ENCODE results near the gene MEGF11. TPM values are rescaled to one million over a fixed set of nuclear protein-coding genes. Genes with fewer than 3 reads are reported as not detected.

Gene MEGF11
- total RNA-seq, 1 experiment from 2014 or later = 2.3 TPM

DNA sequence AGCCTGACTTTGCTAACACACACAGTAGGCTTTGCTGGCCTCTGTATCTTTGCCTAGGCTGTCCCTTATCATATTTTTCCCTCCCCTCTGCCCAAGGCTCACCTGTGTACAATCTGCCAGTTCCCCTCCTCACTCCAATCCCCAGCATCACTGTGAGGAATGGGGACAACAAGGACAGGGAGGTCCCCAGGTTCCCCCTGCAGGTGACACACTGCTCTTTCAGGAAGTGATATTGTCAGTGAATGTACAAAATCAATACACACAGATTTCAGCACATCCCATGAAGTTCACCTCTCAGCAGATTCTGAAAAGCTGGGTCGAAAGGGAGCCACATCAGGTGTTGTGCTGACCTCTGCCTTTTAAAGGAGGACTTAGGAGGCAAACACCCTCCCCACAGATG lies 206.8 kb downstream of the MEGF11 start:
- Histone ChIP-seq H4K20me1 (ENCODE audit: insufficient read depth) (no peaks in the 10 kb centered on the region), H2AFZ (ENCODE audit: low read depth, low read length, poor library complexity, severe bottlenecking) (no peak overlapping the region), H3K9me3 (ENCODE audit: control insufficient read depth in 1 of 2, insufficient read depth in 1 of 2, low read depth in 1 of 2, low read length in 2 of 2) (no peaks in the 10 kb centered on the region), H3K9me2 (ENCODE audit: insufficient read depth) (no peaks in the 10 kb centered on the region), H3K9ac (ENCODE audit: low read length) (no peak overlapping the region), H3K4me3 (replicated peaks in 1 of 2; ENCODE audit: low read depth in 1 of 2, low read length in 2 of 2) (no peak overlapping the region), H3K27me3 (ENCODE audit: insufficient read depth, low read length) (no peaks in the 10 kb centered on the region), H3K4me2 (ENCODE audit: low read length) (no peak overlapping the region), H3K27ac (ENCODE audit: low read depth, low read length) (no peak overlapping the region), H3K4me1 (ENCODE audit: control insufficient read depth in 1 of 2, insufficient read depth in 2 of 2, low read length in 2 of 2) (no peaks in the 10 kb centered on the region), H3K36me3 (ENCODE audit: control insufficient read depth in 1 of 2, insufficient read depth in 2 of 2, low read length in 2 of 2) (no peaks in the 10 kb centered on the region), H3K79me2 (ENCODE audit: insufficient read depth, low read length) (no peaks in the 10 kb centered on the region)
- DNase-seq (ENCODE audit: low read depth, low spot score) (no peak), ATAC-seq (peak; percentile 74)
- RAD21 ChIA-PET (ENCODE audit: low non-redundant PET in 1 of 2, low total read pairs in 2 of 2, uncharacterized antibody in 2 of 2, unreplicated experiment in 2 of 2) = no interaction called here
- POLR2A ChIA-PET = no interaction called here
- CTCF ChIA-PET = no interaction called here
- no peak for TF ChIP-seq CBX3 (IDR thresholded peaks at IDR 0.05; ENCODE audit: low read depth)
- no peak for TF ChIP-seq EZH2 (IDR thresholded peaks at IDR 0.05)
- peak; percentile 36 to 50 (median 42); a peak in 5 of 6 replicates for TF ChIP-seq CTCF (IDR thresholded peaks at IDR 0.05 in 2 of 3, conservative IDR thresholded peaks at IDR 0.05 in 1 of 3; ENCODE audit: borderline replicate concordance in 1 of 3, insufficient read depth in 1 of 3, low read depth in 2 of 3, low read length in 2 of 3)
- TF ChIP-seq RAD21 (IDR thresholded peaks at IDR 0.05; ENCODE audit: low read depth) = peak; percentile 59
- no TSS peak for BruUV-seq (replicated peaks)
- intact Hi-C loops (cut with micrococcal nuclease) = no loop called here

DNA sequence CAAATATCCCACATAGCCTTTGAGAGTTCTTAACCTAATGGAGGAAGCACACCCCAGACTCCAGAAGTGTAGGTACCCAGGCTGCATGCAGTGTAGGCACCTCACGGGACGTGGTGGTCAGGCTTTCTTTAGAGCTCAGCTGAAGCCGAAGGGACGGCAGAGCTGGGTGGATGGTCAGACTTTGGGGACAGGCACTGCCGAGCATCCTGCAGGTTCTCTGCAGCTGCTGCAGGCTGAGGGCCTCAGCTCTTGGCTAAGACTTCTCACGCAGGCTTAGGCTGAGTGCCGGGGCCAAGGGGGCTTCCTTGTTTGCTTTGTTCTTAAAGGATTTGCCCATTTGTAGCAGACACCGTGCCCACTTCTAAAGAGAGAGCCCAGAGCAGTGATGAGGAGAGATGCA lies 207.2 kb downstream of the MEGF11 start:
- Histone ChIP-seq H3K4me2 (ENCODE audit: low read length) (no peak overlapping the region), H2AFZ (ENCODE audit: low read depth, low read length, poor library complexity, severe bottlenecking) (no peak overlapping the region), H3K4me3 (replicated peaks in 1 of 2; ENCODE audit: low read depth in 1 of 2, low read length in 2 of 2) (no peak overlapping the region), H3K27ac (ENCODE audit: low read depth, low read length) (no peak overlapping the region), H3K9me2 (ENCODE audit: insufficient read depth) (no peaks in the 10 kb centered on the region), H3K9me3 (ENCODE audit: control insufficient read depth in 1 of 2, insufficient read depth in 1 of 2, low read depth in 1 of 2, low read length in 2 of 2) (no peaks in the 10 kb centered on the region), H3K4me1 (ENCODE audit: control insufficient read depth in 1 of 2, insufficient read depth in 2 of 2, low read length in 2 of 2) (no peaks in the 10 kb centered on the region), H3K9ac (ENCODE audit: low read length) (no peak overlapping the region), H3K36me3 (ENCODE audit: control insufficient read depth in 1 of 2, insufficient read depth in 2 of 2, low read length in 2 of 2) (no peaks in the 10 kb centered on the region), H3K27me3 (ENCODE audit: insufficient read depth, low read length) (no peaks in the 10 kb centered on the region), H4K20me1 (ENCODE audit: insufficient read depth) (no peaks in the 10 kb centered on the region), H3K79me2 (ENCODE audit: insufficient read depth, low read length) (no peaks in the 10 kb centered on the region)
- ATAC-seq = no peak
- DNase-seq (ENCODE audit: low read depth, low spot score) = no peak
- intact Hi-C loops (cut with micrococcal nuclease) = no loop called here
- ChIA-PET RAD21 (ENCODE audit: low non-redundant PET in 1 of 2, low total read pairs in 2 of 2, uncharacterized antibody in 2 of 2, unreplicated experiment in 2 of 2) (no interaction called here), CTCF (no interaction called here), POLR2A (no interaction called here)
- BruUV-seq (replicated peaks) = no TSS peak
- no peak for TF ChIP-seq EZH2phosphoT487 (IDR thresholded peaks at IDR 0.05; ENCODE audit: borderline replicate concordance)
- no peak for TF ChIP-seq RAD21 (IDR thresholded peaks at IDR 0.05; ENCODE audit: low read depth)
- no peak for TF ChIP-seq ELF1 (IDR thresholded peaks at IDR 0.05; ENCODE audit: borderline replicate concordance, low read depth)
- TF ChIP-seq, protein P1, sequence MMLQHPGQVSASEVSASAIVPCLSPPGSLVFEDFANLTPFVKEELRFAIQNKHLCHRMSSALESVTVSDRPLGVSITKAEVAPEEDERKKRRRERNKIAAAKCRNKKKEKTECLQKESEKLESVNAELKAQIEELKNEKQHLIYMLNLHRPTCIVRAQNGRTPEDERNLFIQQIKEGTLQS (IDR thresholded peaks at IDR 0.05) = no peak
- TF ChIP-seq SIN3A (IDR thresholded peaks at IDR 0.05; ENCODE audit: low read depth) = no peak
- no peak for TF ChIP-seq ZNF274 (IDR thresholded peaks at IDR 0.05; ENCODE audit: low read depth, low read length)
- no peak for TF ChIP-seq EGR1 (IDR thresholded peaks at IDR 0.05; ENCODE audit: low read depth)
- no peak for TF ChIP-seq CTCF (IDR thresholded peaks at IDR 0.05 in 2 of 3, conservative IDR thresholded peaks at IDR 0.05 in 1 of 3; ENCODE audit: borderline replicate concordance in 1 of 3, insufficient read depth in 1 of 3, low read depth in 2 of 3, low read length in 2 of 3)
- TF ChIP-seq, protein P2, sequence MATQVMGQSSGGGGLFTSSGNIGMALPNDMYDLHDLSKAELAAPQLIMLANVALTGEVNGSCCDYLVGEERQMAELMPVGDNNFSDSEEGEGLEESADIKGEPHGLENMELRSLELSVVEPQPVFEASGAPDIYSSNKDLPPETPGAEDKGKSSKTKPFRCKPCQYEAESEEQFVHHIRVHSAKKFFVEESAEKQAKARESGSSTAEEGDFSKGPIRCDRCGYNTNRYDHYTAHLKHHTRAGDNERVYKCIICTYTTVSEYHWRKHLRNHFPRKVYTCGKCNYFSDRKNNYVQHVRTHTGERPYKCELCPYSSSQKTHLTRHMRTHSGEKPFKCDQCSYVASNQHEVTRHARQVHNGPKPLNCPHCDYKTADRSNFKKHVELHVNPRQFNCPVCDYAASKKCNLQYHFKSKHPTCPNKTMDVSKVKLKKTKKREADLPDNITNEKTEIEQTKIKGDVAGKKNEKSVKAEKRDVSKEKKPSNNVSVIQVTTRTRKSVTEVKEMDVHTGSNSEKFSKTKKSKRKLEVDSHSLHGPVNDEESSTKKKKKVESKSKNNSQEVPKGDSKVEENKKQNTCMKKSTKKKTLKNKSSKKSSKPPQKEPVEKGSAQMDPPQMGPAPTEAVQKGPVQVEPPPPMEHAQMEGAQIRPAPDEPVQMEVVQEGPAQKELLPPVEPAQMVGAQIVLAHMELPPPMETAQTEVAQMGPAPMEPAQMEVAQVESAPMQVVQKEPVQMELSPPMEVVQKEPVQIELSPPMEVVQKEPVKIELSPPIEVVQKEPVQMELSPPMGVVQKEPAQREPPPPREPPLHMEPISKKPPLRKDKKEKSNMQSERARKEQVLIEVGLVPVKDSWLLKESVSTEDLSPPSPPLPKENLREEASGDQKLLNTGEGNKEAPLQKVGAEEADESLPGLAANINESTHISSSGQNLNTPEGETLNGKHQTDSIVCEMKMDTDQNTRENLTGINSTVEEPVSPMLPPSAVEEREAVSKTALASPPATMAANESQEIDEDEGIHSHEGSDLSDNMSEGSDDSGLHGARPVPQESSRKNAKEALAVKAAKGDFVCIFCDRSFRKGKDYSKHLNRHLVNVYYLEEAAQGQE (IDR thresholded peaks at IDR 0.05; ENCODE audit: low read depth) = no peak
- no peak for TF ChIP-seq CEBPB (IDR thresholded peaks at IDR 0.05; ENCODE audit: low read depth)
